Measurements from ENCODE around the gene NCKIPSD.

NCKIPSD gene

GRCh38 chr3:48641396-48641795 is 44.3 kb downstream of the NCKIPSD start:
- Histone ChIP-seq H3K9ac (ENCODE audit: low read depth, low read length) (no peak overlapping the region), H3K4me3 (ENCODE audit: low read length) (no peak overlapping the region), H3K36me3 (ENCODE audit: insufficient read depth, low read length) (peaks cover 63% of the 10 kb centered on the region), H3K4me1 (ENCODE audit: insufficient read depth, low read length) (peaks cover 11% of the 10 kb centered on the region), H3K27me3 (ENCODE audit: insufficient read depth, low read length) (no peaks in the 10 kb centered on the region), H3K9me3 (ENCODE audit: insufficient read depth, low read depth, low read length) (no peaks in the 10 kb centered on the region), H3K27ac (ENCODE audit: low read depth, low read length) (no peak overlapping the region)
- WGBS = 91% methylated on average over 3 of the region's 3 CpGs

DNA sequence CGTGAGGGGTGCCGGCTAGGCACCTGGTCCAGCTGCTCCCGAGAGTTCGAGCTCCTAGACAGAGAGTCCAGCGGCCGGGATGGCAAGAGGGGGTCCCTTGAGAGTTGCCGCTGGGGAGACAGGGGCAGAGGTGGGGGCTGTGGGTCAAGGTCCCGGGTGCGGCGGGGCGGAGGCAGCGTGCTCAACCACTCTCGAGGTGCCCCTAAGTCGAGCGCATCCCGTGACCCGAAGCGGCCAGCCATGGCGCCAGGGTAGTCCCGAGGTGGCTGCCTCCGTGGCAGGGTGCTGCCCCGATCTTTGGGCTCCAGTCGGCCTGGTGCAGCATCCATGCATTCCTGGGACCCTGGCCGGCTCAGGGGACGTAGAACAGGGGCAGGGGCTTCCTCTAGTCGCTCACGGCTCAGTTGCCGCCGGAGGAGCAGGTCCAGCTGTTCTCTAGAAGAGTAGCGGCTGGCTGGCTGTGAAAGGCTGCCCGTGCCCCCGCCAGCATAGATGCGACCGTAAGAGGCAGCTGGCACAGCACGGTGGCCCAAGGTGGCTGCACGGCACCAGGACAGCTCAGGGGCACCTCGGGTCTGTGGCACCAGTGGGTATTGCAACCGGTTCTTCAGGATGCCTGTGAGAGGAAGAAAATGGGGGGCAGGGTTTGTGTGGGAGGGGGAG is 45.6 kb downstream of the NCKIPSD start:
- WGBS = 94% methylated on average over 38 of the region's 38 CpGs
- Histone ChIP-seq H3K4me1 (ENCODE audit: insufficient read depth, low read length) (peaks cover 14% of the 10 kb centered on the region), H3K4me3 (ENCODE audit: low read length) (no peak overlapping the region), H3K9me3 (ENCODE audit: insufficient read depth, low read depth, low read length) (no peaks in the 10 kb centered on the region), H3K36me3 (ENCODE audit: insufficient read depth, low read length) (peaks cover 50% of the 10 kb centered on the region), H3K9ac (ENCODE audit: low read depth, low read length) (no peak overlapping the region), H3K27ac (ENCODE audit: low read depth, low read length) (no peak overlapping the region), H3K27me3 (ENCODE audit: insufficient read depth, low read length) (no peaks in the 10 kb centered on the region)

- no peaks in the 10 kb centered on the region for H3K27me3 ChIP-seq (ENCODE audit: insufficient read depth, low read length)
- no peak overlapping the region for H3K4me3 ChIP-seq (ENCODE audit: low read length)
- no peak overlapping the region for H3K9ac ChIP-seq (ENCODE audit: low read depth, low read length)
- WGBS = 70% methylated on average over 6 of the region's 6 CpGs
- H3K9me3 ChIP-seq (ENCODE audit: insufficient read depth, low read depth, low read length) = no peaks in the 10 kb centered on the region
- peaks cover 22% of the 10 kb centered on the region for H3K4me1 ChIP-seq (ENCODE audit: insufficient read depth, low read length)
- peaks cover 47% of the 10 kb centered on the region for H3K36me3 ChIP-seq (ENCODE audit: insufficient read depth, low read length)
- H3K27ac ChIP-seq (ENCODE audit: low read depth, low read length) = no peak overlapping the region
Measured at GRCh38 chr3:48637305-48637704, 48.4 kb downstream of the NCKIPSD start.

DNA sequence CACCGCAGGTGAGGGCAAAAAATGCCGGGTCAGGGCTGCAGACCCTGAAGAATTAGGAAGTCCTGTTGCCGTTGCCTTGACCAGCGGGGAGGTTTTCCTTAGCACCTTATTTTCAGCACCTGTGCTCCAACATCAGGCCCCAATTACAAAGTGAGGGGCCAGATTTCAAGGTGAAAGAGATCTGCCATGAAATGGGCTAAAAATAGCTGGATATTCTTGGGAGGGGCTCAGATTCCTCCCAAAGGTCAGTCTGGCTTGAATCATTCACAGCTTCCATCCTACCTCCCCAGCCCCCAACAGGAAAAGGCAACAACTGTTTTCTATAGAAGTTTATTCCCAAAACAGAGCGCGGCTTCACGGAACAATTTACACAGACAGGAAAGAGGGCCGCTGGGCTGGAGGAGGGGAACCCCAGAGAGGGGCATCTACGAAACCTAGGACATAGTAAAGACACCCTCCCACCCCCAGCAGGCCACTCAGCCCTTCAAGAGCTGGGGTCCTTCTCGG is 49.5 kb downstream of the NCKIPSD start:
- Histone ChIP-seq H3K4me1 (ENCODE audit: insufficient read depth, low read length) (peaks cover 22% of the 10 kb centered on the region), H3K36me3 (ENCODE audit: insufficient read depth, low read length) (peaks cover 47% of the 10 kb centered on the region), H3K9ac (ENCODE audit: low read depth, low read length) (peak overlapping the region; percentile 67), H3K9me3 (ENCODE audit: insufficient read depth, low read depth, low read length) (no peaks in the 10 kb centered on the region), H3K27ac (ENCODE audit: low read depth, low read length) (peak overlapping the region; percentile 79), H3K4me3 (ENCODE audit: low read length) (peak overlapping the region; percentile 87), H3K27me3 (ENCODE audit: insufficient read depth, low read length) (no peaks in the 10 kb centered on the region)
- WGBS = 16% methylated on average over 9 of the region's 10 CpGs

- no peaks in the 10 kb centered on the region for H3K27me3 ChIP-seq (ENCODE audit: insufficient read depth, low read length)
- WGBS = under 1% methylated on average over 68 of the region's 68 CpGs
- H3K36me3 ChIP-seq (ENCODE audit: insufficient read depth, low read length) = peaks cover 50% of the 10 kb centered on the region
Measured at GRCh38 chr3:48635222-48636021, 50.3 kb downstream of the NCKIPSD start, which contains the start of gene SLC26A6. TSS of gene SLC26A6 (minus strand) at chr3:48635461. CDS start at chr3:48635393, 68 bp downstream.

DNA sequence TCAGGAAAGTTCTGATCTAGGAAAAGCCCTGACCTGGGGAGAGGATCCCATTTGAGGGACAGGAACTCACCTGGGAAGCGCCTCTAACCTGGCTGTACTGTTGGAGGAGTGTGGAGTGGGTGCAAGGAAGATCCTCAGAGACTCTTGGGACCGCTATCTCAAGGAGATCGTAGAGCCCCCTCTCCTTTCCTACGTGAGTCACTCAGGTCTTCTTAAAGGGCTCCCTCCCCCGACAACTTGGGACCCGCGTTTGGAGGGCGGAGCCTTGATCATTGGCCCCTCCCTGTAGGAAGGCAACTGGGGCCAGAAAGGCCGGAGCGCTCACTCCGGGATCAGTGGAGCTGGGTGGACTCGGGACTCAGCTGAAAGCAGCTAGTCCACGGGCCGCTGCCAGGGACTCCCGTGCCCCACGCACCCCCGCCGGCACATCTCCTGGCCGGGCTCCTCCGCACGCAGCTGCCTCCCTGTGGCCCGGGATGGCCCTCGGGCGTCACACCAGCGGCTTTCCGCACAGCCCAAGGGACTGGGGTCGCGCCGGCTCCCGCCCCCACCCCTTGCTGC is 51.0 kb downstream of the NCKIPSD start:
- Histone ChIP-seq H3K27ac (ENCODE audit: low read depth, low read length) (peak overlapping the region; percentile 87), H3K27me3 (ENCODE audit: insufficient read depth, low read length) (no peaks in the 10 kb centered on the region), H3K4me3 (ENCODE audit: low read length) (peak overlapping the region; percentile 87), H3K9me3 (ENCODE audit: insufficient read depth, low read depth, low read length) (no peaks in the 10 kb centered on the region), H3K4me1 (ENCODE audit: insufficient read depth, low read length) (peaks cover 22% of the 10 kb centered on the region), H3K36me3 (ENCODE audit: insufficient read depth, low read length) (peaks cover 53% of the 10 kb centered on the region), H3K9ac (ENCODE audit: low read depth, low read length) (peak overlapping the region; percentile 83)
- 2% methylated on average over 30 of the region's 30 CpGs for WGBS

More at GRCh38 chr3:48635222-48636021, 50.3 kb downstream of the NCKIPSD start, which contains the start of gene SLC26A6:
- Histone ChIP-seq H3K9me3 (ENCODE audit: insufficient read depth, low read depth, low read length) (no peaks in the 10 kb centered on the region), H3K4me3 (ENCODE audit: low read length) (peak within 1 kb of the TSS; percentile 87), H3K4me1 (ENCODE audit: insufficient read depth, low read length) (peaks cover 22% of the 10 kb centered on the region), H3K27ac (ENCODE audit: low read depth, low read length) (peak within 1 kb of the TSS; percentile 87), H3K9ac (ENCODE audit: low read depth, low read length) (peak within 1 kb of the TSS; percentile 83)

DNA sequence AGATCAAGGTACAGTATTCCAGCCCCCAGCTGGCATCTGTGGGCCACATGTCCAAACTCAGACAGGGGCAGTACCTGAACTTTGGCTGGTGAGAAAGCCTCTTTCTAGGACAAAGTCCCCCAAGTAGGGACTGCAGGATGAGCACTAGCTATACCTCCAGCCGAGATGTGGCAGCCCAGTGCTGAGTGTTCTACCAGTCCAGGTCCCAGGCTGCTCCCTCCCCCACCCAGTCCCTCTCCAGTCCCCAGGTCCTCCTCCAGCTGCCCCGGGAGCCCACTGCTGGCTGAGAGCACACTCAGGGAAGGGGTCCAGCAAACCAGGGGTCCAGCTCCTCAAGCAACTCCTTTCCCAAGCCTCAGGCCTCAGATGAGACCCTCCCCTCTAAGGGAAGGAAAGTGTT is 52.0 kb downstream of the NCKIPSD start:
- H3K9ac ChIP-seq (ENCODE audit: low read depth, low read length) = no peak overlapping the region; the same call in 1 of the 2 replicates
- H3K4me3 ChIP-seq (ENCODE audit: low read length) = no peak overlapping the region
- no peaks in the 10 kb centered on the region for H3K27me3 ChIP-seq (ENCODE audit: insufficient read depth, low read length)
- 92% methylated on average over 2 of the region's 2 CpGs for WGBS
- peaks cover 22% of the 10 kb centered on the region for H3K4me1 ChIP-seq (ENCODE audit: insufficient read depth, low read length)
- no peaks in the 10 kb centered on the region for H3K9me3 ChIP-seq (ENCODE audit: insufficient read depth, low read depth, low read length)
- no peak overlapping the region for H3K27ac ChIP-seq (ENCODE audit: low read depth, low read length)
- H3K36me3 ChIP-seq (ENCODE audit: insufficient read depth, low read length) = peaks cover 58% of the 10 kb centered on the region

DNA sequence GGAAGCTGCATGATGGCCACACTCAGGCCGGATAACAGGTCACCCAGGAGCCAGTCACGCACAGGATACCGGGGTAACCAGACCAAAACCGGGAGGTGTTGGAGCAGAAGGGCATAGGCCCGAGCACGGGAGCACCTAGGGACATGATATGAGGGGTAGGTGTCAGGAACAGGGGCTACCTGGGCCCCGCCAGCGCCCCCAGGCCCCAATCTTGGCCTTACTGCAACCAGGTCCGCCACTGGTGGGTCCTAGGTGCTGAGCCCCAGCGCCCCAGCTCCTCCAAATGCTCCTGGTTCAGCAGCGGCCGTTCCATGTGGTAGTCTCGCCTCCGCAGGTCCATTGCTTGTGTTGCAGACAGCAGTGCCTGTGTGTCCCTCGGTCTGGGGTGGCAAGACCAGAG is 52.5 kb downstream of the NCKIPSD start:
- H3K9ac ChIP-seq (ENCODE audit: low read depth, low read length) = no peak overlapping the region
- H3K4me1 ChIP-seq (ENCODE audit: insufficient read depth, low read length) = peaks cover 22% of the 10 kb centered on the region
- H3K9me3 ChIP-seq (ENCODE audit: insufficient read depth, low read depth, low read length) = no peaks in the 10 kb centered on the region
- no peak overlapping the region for H3K27ac ChIP-seq (ENCODE audit: low read depth, low read length)
- no peaks in the 10 kb centered on the region for H3K27me3 ChIP-seq (ENCODE audit: insufficient read depth, low read length)
- peaks cover 63% of the 10 kb centered on the region for H3K36me3 ChIP-seq (ENCODE audit: insufficient read depth, low read length)
- H3K4me3 ChIP-seq (ENCODE audit: low read length) = no peak overlapping the region
- 94% methylated on average over 15 of the region's 15 CpGs for WGBS

GRCh38 chr3:48631516-48632448 is 53.9 kb downstream of the NCKIPSD start:
- no peaks in the 10 kb centered on the region for H3K27me3 ChIP-seq (ENCODE audit: insufficient read depth, low read length)
- no peaks in the 10 kb centered on the region for H3K9me3 ChIP-seq (ENCODE audit: insufficient read depth, low read depth, low read length)
- peaks cover 15% of the 10 kb centered on the region for H3K4me1 ChIP-seq (ENCODE audit: insufficient read depth, low read length)
- H3K36me3 ChIP-seq (ENCODE audit: insufficient read depth, low read length) = peaks cover 68% of the 10 kb centered on the region
- H3K4me3 ChIP-seq (ENCODE audit: low read length) = no peak overlapping the region
- no peak overlapping the region for H3K27ac ChIP-seq (ENCODE audit: low read depth, low read length)
- H3K9ac ChIP-seq (ENCODE audit: low read depth, low read length) = no peak overlapping the region
- WGBS = 95% methylated on average over 22 of the region's 22 CpGs

GRCh38 chr3:48630833-48631232 is 54.9 kb downstream of the NCKIPSD start:
- H3K9ac ChIP-seq (ENCODE audit: low read depth, low read length) = no peak overlapping the region
- H3K27ac ChIP-seq (ENCODE audit: low read depth, low read length) = no peak overlapping the region
- no peaks in the 10 kb centered on the region for H3K9me3 ChIP-seq (ENCODE audit: insufficient read depth, low read depth, low read length)
- H3K27me3 ChIP-seq (ENCODE audit: insufficient read depth, low read length) = no peaks in the 10 kb centered on the region
- peaks cover 7% of the 10 kb centered on the region; the same call in 1 of the 2 replicates for H3K4me1 ChIP-seq (ENCODE audit: insufficient read depth, low read length)
- H3K4me3 ChIP-seq (ENCODE audit: low read length) = no peak overlapping the region
- H3K36me3 ChIP-seq (ENCODE audit: insufficient read depth, low read length) = peaks cover 78% of the 10 kb centered on the region
- 93% methylated on average over 12 of the region's 12 CpGs for WGBS
